HEK293 (cell line): Measurements from ENCODE around the gene RNF144A.

Experiments
- CTCF ChIP-seq: fragments of 450-650 bp; formaldehyde crosslinking; IDR thresholded peaks from 2 replicates; pipeline ENCODE4 v1.5.1; 2016; ENCODE audit warnings: missing biosample characterization, missing genetic modification characterization
- GLI4 ChIP-seq: fragments of 450-650 bp; formaldehyde crosslinking; IDR thresholded peaks from 2 replicates; pipeline ENCODE4 v1.5.1; 2016; ENCODE audit warnings: missing biosample characterization, missing genetic modification characterization
- HOXA7 ChIP-seq: sonication (generic); formaldehyde crosslinking; IDR thresholded peaks from 2 replicates; pipeline ENCODE4 v1.8.1; 2022; ENCODE audit warnings: missing genetic modification reagents, borderline replicate concordance
- KLF16 ChIP-seq: fragments of 450-650 bp; formaldehyde crosslinking; IDR thresholded peaks from 2 replicates; pipeline ENCODE4 v1.5.1; 2017; ENCODE audit warnings: missing biosample characterization, missing genetic modification characterization
- OVOL3 ChIP-seq: fragments of 450-650 bp; formaldehyde crosslinking; IDR thresholded peaks from 2 replicates; pipeline ENCODE4 v1.5.1; 2016; ENCODE audit warnings: missing biosample characterization, missing genetic modification characterization
- PRDM1 ChIP-seq: fragments of 450-650 bp; formaldehyde crosslinking; IDR thresholded peaks from 2 replicates; pipeline ENCODE4; 2016; ENCODE audit warnings: missing biosample characterization, missing genetic modification characterization
- WT1 ChIP-seq: fragments of 450-650 bp; formaldehyde crosslinking; IDR thresholded peaks from 2 replicates; pipeline ENCODE4 v1.5.1; 2016; ENCODE audit warnings: missing biosample characterization, missing genetic modification characterization
- ZBTB20 ChIP-seq: fragments of 450-650 bp; formaldehyde crosslinking; IDR thresholded peaks from 2 replicates; pipeline ENCODE4 v1.5.1; 2016; ENCODE audit warnings: missing biosample characterization, missing genetic modification characterization
- ZNF121 ChIP-seq: fragments of 450-650 bp; formaldehyde crosslinking; IDR thresholded peaks from 2 replicates; pipeline ENCODE4 v1.5.1; 2016; ENCODE audit warnings: missing biosample characterization, missing genetic modification characterization
- ZNF16 ChIP-seq: fragments of 450-650 bp; formaldehyde crosslinking; IDR thresholded peaks from 2 replicates; pipeline ENCODE4 v1.5.1; 2016; ENCODE audit warnings: low read depth, missing biosample characterization, missing genetic modification characterization
- ZNF184 ChIP-seq: fragments of 450-650 bp; IDR thresholded peaks from 2 replicates; pipeline ENCODE4 v1.5.1; 2018; ENCODE audit warnings: missing biosample characterization, mild to moderate bottlenecking, missing genetic modification characterization
- ZNF423 ChIP-seq: fragments of 450-650 bp; formaldehyde crosslinking; IDR thresholded peaks from 2 replicates; pipeline ENCODE4 v1.5.1; 2016; ENCODE audit warnings: missing biosample characterization, missing genetic modification characterization
- ZNF624 ChIP-seq: fragments of 450-650 bp; formaldehyde crosslinking; IDR thresholded peaks from 2 replicates; pipeline ENCODE4 v1.5.1; 2017; ENCODE audit warnings: missing biosample characterization, missing genetic modification characterization

- no peak for TF ChIP-seq WT1 (tag by site-specific recombination)
- no peak for TF ChIP-seq PRDM1 (tag by site-specific recombination)
- TF ChIP-seq CTCF (tag by site-specific recombination): no peak
- no peak for TF ChIP-seq ZNF121 (tag by site-specific recombination)
- TF ChIP-seq ZNF624 (tag by site-specific recombination): no peak
- TF ChIP-seq KLF16 (tag by site-specific recombination): no peak
- TF ChIP-seq OVOL3: no peak
- TF ChIP-seq ZNF423: no peak
- TF ChIP-seq GLI4 (tag by site-specific recombination): no peak
- no peak for TF ChIP-seq ZBTB20 (tag by site-specific recombination)
- TF ChIP-seq HOXA7 (CRISPR knock-in tag): no peak
- TF ChIP-seq ZNF16 (tag by site-specific recombination): no peak
- TF ChIP-seq ZNF184 (tag by site-specific recombination): no peak
These were observed 90.9 kb downstream of the RNF144A start for GRCh38 chr2:7007846-7008741.
